Mucosa of rectum (tissue), 2 donors: Measurements from ENCODE around the gene MED26.
A peak's percentile ranks its signal among the peaks of the same experiment; 100 is the strongest.
"Not testable (repeated sequence)": the region's sequence is repeated elsewhere in the genome, so short reads cannot be mapped to it uniquely, and the experiment has no call there.

Experiments used
- H3K27ac ChIP-seq, 2 donors: one replicate each; pipeline ENCODE4 v1.7.0; 2013; ENCODE audit warnings: inconsistent platforms in 2 of 2, low read depth in 2 of 2, low read length in 2 of 2
- H3K27me3 ChIP-seq, 2 donors: one replicate each; pipeline ENCODE4 v1.7.0; 2013; ENCODE audit warnings: low read length in 2 of 2; ENCODE audit not compliant: control insufficient read depth in 2 of 2, insufficient read depth in 2 of 2
- H3K36me3 ChIP-seq, 2 donors: one replicate each; pipeline ENCODE4 v1.7.0; 2013; ENCODE audit warnings: low read length in 2 of 2; ENCODE audit not compliant: control insufficient read depth in 2 of 2, insufficient read depth in 2 of 2
- H3K4me1 ChIP-seq, 2 donors: one replicate each; pipeline ENCODE4 v1.7.0; 2013; ENCODE audit warnings: low read length in 2 of 2, mild to moderate bottlenecking in 1 of 2; ENCODE audit not compliant: control insufficient read depth in 2 of 2, insufficient read depth in 2 of 2
- H3K4me3 ChIP-seq, 2 donors: one replicate each; pipeline ENCODE4 v1.7.0; 2013; ENCODE audit warnings: low read length in 2 of 2
- H3K9ac ChIP-seq, 2 donors: one replicate each; pipeline ENCODE4 v1.7.0; 2013; ENCODE audit warnings: low read length in 2 of 2, low read depth in 1 of 2, mild to moderate bottlenecking in 1 of 2
- H3K9me3 ChIP-seq, 2 donors: one replicate each; pipeline ENCODE4 v1.7.0; 2013; ENCODE audit warnings: low read length in 2 of 2; ENCODE audit not compliant: control insufficient read depth in 2 of 2
- donor health status: healthy.
- donor health status: Normal muscosa, but diverticular disease.

The MED26 gene

GRCh38 chr19:16571283-16571682, 56.7 kb downstream of the MED26 start:
- Histone ChIP-seq H3K27me3 (no peaks in the 10 kb centered on the region), H3K36me3 (peaks cover 20 to 34% of the 10 kb centered on the region in 2 donors), H3K27ac (peak overlapping the region; percentile 73 to 84), H3K4me1 (peaks cover 21 to 26% of the 10 kb centered on the region in 2 donors), H3K4me3 (peak overlapping the region; percentile 84 to 89), H3K9me3 (no peaks in the 10 kb centered on the region), H3K9ac (peak overlapping the region; percentile 79 to 85)

- H3K27ac ChIP-seq = no peak overlapping the region
- H3K4me1 ChIP-seq = peaks cover 22 to 25% of the 10 kb centered on the region in 2 donors
- no peak overlapping the region for H3K4me3 ChIP-seq
- H3K9ac ChIP-seq = no peak overlapping the region
- H3K27me3 ChIP-seq = no peaks in the 10 kb centered on the region
- peaks cover 19 to 37% of the 10 kb centered on the region in 2 donors for H3K36me3 ChIP-seq
- no peaks in the 10 kb centered on the region for H3K9me3 ChIP-seq
Observed at GRCh38 chr19:16569609-16570320, 58.2 kb downstream of the MED26 start.

DNA sequence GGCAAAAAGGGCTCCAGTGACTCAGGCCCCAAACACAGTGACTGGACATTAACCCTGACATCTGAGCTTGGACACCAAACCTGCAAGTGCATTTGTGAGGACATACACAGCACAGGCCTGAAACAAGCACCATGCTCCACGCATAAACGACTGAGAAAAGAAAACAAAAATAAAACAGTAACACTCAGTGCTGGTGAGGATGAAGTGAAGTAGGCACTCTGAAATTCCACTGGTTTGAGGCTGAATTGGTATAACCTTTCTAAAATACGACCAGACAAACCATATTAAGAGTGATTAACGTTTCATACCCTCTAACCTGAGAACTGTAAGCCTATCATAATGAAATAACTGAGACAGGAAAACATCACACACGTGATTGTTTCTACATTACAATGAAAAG, 61.3 kb downstream of the MED26 start:
- peaks cover 33 to 60% of the 10 kb centered on the region in 2 donors for H3K36me3 ChIP-seq
- H3K9ac ChIP-seq = no peak overlapping the region
- H3K9me3 ChIP-seq = no peaks in the 10 kb centered on the region
- H3K27ac ChIP-seq = peak overlapping the region in 1 of 2 donors; percentile 64
- H3K4me3 ChIP-seq = no peak overlapping the region
- H3K27me3 ChIP-seq = no peaks in the 10 kb centered on the region
- peaks cover 8 to 11% of the 10 kb centered on the region in 2 donors for H3K4me1 ChIP-seq

GRCh38 chr19:16566161-16566560, 61.8 kb downstream of the MED26 start:
- H3K27me3 ChIP-seq = no peaks in the 10 kb centered on the region
- H3K27ac ChIP-seq = peak overlapping the region in 1 of 2 donors; percentile 64
- peaks cover 38 to 65% of the 10 kb centered on the region in 2 donors for H3K36me3 ChIP-seq
- H3K9me3 ChIP-seq = no peaks in the 10 kb centered on the region
- H3K4me3 ChIP-seq = no peak overlapping the region
- H3K4me1 ChIP-seq = peaks cover 3 to 6% of the 10 kb centered on the region in 2 donors
- no peak overlapping the region for H3K9ac ChIP-seq

GRCh38 chr19:16564842-16565241, 63.2 kb downstream of the MED26 start:
- H3K4me1 ChIP-seq = peaks cover 0 to 3% of the 10 kb centered on the region in 2 donors
- no peak overlapping the region for H3K4me3 ChIP-seq
- H3K27ac ChIP-seq = peak overlapping the region in 1 of 2 donors; percentile 17
- no peaks in the 10 kb centered on the region for H3K27me3 ChIP-seq
- no peak overlapping the region for H3K9ac ChIP-seq
- peaks cover 41 to 69% of the 10 kb centered on the region in 2 donors for H3K36me3 ChIP-seq
- H3K9me3 ChIP-seq = no peaks in the 10 kb centered on the region

- no peaks in the 10 kb centered on the region for H3K27me3 ChIP-seq
- no peak overlapping the region for H3K27ac ChIP-seq
- H3K9me3 ChIP-seq = no peaks in the 10 kb centered on the region
- no peak overlapping the region for H3K9ac ChIP-seq
- H3K36me3 ChIP-seq = peaks cover 40 to 58% of the 10 kb centered on the region in 2 donors
- no peak overlapping the region for H3K4me3 ChIP-seq
- peaks cover 0 to 3% of the 10 kb centered on the region in 2 donors for H3K4me1 ChIP-seq
Observed at GRCh38 chr19:16562608-16563025, 65.4 kb downstream of the MED26 start.

DNA sequence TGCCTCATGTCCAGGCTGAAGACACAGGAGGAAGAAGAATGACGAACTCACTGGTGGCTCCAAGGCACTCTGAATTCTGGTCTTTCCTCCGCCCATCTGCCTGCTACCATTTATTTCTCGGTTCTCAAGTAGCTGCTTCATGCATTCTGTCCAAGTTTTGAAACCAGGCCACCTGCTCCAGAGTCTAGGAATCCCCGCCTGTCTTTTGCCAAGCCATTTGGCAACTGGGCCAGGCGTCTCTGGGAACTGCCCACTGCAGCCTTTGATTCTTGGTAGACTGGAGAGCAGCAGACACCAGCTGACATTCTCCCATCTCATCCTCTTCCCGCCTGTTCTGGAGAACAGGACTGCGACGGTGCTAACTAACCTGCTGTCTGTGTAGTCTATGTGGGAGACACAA, 66.6 kb downstream of the MED26 start:
- Histone ChIP-seq H3K36me3 (peaks cover 38 to 58% of the 10 kb centered on the region in 2 donors), H3K27me3 (no peaks in the 10 kb centered on the region), H3K4me1 (peaks cover 0 to 3% of the 10 kb centered on the region in 2 donors), H3K27ac (no peak overlapping the region), H3K4me3 (no peak overlapping the region), H3K9me3 (no peaks in the 10 kb centered on the region), H3K9ac (no peak overlapping the region)

DNA sequence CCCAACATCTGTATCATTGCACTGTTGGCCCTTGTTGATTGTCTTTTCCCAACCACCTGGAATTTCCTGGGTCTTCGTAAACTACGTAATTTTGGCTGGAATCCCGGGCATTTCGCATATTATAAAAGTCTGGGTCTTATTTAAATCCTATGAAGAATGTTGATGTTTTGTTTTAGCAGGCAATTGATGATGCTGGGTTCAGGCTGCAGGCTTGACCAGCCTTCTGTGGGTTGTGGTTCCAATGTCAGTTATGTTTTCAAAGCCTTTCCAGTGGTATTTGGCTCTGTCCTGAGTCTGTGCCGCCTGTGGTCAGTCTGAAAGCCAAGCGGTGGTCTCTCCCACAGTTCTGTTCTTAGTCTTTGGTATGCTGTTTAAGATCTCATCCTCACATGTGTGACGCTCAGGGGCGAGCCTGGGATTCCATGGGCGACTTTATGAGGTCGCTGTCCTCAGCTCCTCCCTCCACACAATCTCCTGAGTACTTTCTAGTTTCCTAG, 68.2 kb downstream of the MED26 start:
- Histone ChIP-seq H3K9ac (no peak overlapping the region), H3K4me1 (peaks cover 0 to 3% of the 10 kb centered on the region in 2 donors), H3K36me3 (peaks cover 41 to 60% of the 10 kb centered on the region in 2 donors), H3K9me3 (no peaks in the 10 kb centered on the region), H3K27me3 (no peaks in the 10 kb centered on the region), H3K4me3 (no peak overlapping the region), H3K27ac (no peak overlapping the region)

GRCh38 chr19:16554776-16555175, 73.2 kb downstream of the MED26 start:
- no peaks in the 10 kb centered on the region for H3K27me3 ChIP-seq
- no peaks in the 10 kb centered on the region for H3K9me3 ChIP-seq
- H3K4me3 ChIP-seq = no peak overlapping the region
- no peak overlapping the region for H3K9ac ChIP-seq
- H3K36me3 ChIP-seq = peaks cover 35 to 43% of the 10 kb centered on the region in 2 donors
- H3K27ac ChIP-seq = no peak overlapping the region
- H3K4me1 ChIP-seq = no peaks in the 10 kb centered on the region

- not testable (repeated sequence) for H3K4me3 ChIP-seq, H3K4me1 ChIP-seq, H3K9ac ChIP-seq, H3K27ac ChIP-seq, H3K27me3 ChIP-seq, H3K9me3 ChIP-seq
- peaks cover 29 to 34% of the 10 kb centered on the region in 2 donors for H3K36me3 ChIP-seq
Observed at GRCh38 chr19:16551902-16552301, 76.1 kb downstream of the MED26 start.
